Erythroblast (primary cell): ENCODE results near the gene FAM107A.

Experiments
- DNase-seq, 2 experiments: peaks; one replicate each; lab custom pipeline; 2025; lab: John Stamatoyannopoulos, UW
- GATA1 ChIP-seq: IDR thresholded peaks from 2 replicates; pipeline ENCODE4 v1.6.1; 2011; ENCODE audit warnings: low read depth, mild to moderate bottlenecking, control low read depth, low read length, moderate library complexity
- POLR2A ChIP-seq: IDR thresholded peaks from 2 replicates; pipeline ENCODE4 v1.6.1; 2011; ENCODE audit warnings: mild to moderate bottlenecking, low read length

The FAM107A gene

DNA sequence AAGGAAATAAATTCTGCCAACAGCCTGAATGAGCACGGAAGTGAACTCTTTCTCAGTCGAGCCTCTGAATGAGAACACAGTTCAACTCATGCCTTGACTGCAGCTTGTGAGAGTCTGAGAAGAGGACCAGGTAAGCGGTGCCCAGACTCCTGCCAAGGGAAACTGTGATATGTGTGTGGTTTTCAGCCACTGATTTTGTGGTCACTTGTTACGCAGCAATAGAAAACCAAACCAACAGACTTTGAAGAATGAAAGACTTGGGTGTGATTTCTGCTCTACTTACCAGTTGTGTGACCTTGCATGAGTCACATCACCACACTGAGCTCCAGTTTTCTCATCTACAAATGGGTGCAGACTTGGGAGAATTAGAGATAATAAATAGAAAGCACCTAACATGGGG is 30.6 kb upstream of the FAM107A start:
- no peak for TF ChIP-seq GATA1
- no peak for TF ChIP-seq POLR2A
- DNase-seq, result no peak

DNA sequence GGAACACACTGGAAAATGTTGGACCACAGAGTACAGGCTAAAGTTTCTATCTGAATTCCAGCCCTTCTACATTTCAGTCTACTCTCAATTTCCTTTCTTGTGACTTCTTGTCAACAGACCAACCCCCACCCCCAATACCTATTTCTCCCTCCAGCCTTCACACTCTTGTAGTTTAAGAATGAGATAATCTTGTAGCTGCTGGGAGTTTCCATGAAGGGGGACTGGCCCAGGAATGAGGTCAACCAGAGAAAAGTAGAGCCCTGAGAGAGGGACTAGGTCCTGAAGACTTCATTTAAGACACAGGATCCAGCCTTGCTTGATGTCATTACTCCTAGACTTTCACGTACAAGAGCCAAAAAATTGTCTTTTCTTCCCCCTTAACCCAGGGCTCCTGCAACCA is 29.5 kb upstream of the FAM107A start:
- TF ChIP-seq GATA1, result no peak
- TF ChIP-seq POLR2A, result no peak
- no peak for DNase-seq

DNA sequence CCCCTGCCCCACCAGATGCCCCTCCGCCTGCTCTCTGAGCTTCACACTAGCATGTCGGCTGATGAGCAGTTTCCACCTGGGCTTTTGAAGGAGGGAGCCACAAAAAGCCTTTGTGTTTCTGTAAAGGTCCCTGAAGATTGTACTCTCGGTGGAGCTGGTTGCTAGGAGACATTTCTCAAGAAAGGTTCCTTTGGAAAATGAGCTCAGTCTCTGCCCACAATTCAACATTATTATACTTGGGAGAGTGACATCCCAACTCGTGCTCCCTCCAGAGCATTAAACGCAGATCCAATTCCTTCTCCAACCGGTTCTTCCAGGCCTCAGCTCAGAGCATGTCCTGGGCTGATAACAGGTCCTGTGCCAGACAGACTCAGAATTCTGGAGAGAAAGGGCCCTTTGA is 26.8 kb upstream of the FAM107A start:
- no peak for DNase-seq
- TF ChIP-seq POLR2A (no peak), GATA1 (no peak)

- TF ChIP-seq GATA1 (no peak), POLR2A (no peak)
- no peak for DNase-seq
Observed at GRCh38 chr3:58603606-58604005, 26.4 kb upstream of the FAM107A start.

DNA sequence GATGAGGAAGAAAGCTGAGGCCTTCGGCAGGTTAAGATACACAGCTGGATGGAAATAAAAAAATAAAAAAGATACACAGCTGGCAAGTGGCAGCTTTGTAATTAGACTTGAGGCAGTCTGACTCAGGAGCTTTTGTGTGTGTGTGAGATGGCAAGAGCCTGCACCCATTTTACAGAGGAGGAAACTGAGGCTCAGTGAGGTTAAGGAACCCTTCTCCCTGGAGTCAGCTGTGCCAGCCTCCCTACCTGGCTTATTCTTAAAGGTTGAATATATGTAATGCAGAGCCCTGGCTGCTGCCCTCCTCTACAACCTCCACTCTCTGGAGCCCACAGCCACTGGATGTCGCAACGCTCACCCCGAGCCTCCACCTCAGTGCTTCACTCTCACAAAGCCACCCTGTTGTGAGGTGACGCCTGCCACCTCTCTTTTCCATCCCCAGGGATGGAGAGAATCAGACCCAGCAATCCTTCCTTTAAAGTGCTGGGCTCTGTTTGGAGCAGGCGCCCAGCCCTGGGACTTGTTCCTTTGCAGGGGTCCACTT is 20.6 kb upstream of the FAM107A start:
- no peak for DNase-seq
- TF ChIP-seq GATA1 (no peak), POLR2A (no peak)

- TF ChIP-seq GATA1 (no peak), POLR2A (no peak)
- no peak for DNase-seq
Observed at GRCh38 chr3:58596834-58597518, 19.8 kb upstream of the FAM107A start.

DNA sequence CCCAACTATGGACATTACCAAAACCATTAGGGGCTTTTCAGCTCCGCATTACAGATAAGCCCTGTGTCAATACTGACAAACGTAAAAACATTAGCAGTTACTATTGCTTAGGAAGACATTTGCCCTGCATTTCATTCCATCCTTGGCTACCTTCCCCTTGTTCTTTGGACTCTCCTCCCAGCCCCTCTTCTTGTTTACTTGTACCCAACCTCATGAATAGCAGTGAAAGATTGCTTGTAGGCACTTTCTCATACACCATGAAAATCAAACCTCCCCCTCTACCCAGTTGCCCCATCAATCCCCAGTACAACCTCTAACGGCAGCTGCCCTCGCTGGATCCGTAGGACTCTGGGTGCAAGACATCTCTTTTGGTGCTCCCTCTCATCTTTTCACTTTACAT is 16.9 kb upstream of the FAM107A start:
- no peak for DNase-seq
- TF ChIP-seq GATA1, result no peak
- TF ChIP-seq POLR2A, result no peak

- DNase-seq, result no peak
- no peak for TF ChIP-seq POLR2A
- no peak for TF ChIP-seq GATA1
Observed at GRCh38 chr3:58591517-58592510, 14.6 kb upstream of the FAM107A start.

- DNase-seq, result peak; percentile 12 to 13
- TF ChIP-seq POLR2A, result no peak
- no peak for TF ChIP-seq GATA1
Observed at GRCh38 chr3:58588030-58588614, 10.9 kb upstream of the FAM107A start.

GRCh38 chr3:58586776-58587192 is 9.6 kb upstream of the FAM107A start:
- TF ChIP-seq GATA1, result no peak
- TF ChIP-seq POLR2A, result no peak
- DNase-seq, result no peak

DNA sequence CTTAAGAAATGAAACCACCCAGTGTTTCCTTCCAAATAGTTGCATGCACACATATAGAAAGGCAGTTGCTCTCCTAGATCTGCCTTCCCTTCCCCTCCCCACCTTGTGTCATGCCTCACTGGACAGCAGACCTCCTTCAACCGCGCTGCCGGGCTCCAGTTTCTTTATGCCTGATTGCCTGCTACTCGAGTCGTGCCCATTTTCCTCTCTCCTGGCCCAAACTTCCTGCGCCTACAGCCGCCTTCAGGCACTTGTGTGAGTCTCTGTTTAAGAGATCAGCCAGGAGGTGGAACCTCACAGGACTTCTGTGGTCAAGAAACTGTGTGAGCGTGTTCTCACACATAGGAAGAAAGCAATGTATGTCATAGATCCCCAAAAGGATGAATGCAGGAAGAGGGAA is 8.8 kb upstream of the FAM107A start:
- no peak for TF ChIP-seq POLR2A
- no peak for TF ChIP-seq GATA1
- no peak for DNase-seq

DNA sequence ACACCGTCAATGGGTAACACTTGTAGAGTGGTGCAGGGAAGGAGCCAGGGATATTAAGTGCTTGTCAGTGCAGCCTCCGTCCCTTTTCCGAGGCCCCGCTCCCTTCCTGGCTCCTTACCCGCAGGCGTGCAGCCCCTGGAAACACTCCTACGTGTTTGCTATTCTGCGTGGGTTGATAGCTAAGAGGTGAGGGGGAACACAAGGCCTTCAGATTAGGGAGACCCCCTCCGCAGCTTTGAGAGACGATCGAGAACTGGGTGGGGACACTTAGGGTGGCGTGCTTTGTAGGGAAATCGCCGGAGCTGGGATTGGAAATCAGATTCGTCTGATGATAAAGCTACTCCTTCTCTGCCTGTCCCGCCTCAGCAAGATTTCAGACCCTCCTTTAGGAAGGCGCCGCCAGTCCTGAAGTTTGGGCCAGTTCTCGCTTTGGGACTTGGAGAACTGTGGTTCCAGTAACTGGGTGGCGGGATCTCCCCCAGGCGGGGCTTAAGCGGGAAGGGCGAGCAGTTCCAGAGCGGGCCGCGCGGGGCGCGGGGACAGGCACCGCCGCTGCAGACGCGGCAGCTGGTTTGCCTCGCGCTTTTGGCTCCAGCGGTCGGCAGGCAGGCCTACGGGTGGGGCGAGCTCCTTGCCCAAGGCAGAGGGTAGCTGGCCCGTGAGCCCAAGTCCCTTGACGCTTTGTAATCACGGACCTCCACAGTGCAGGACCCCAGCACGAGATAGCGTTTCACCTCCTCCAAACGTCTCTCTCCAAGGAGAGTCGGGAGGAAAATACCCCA is 8.0 kb upstream of the FAM107A start:
- peak; percentile 20 to 28 for DNase-seq

GRCh38 chr3:58584690-58585004 is 7.5 kb upstream of the FAM107A start:
- no peak for DNase-seq
- TF ChIP-seq POLR2A (no peak), GATA1 (no peak)

More for the DNA sequence above, 8.0 kb upstream of the FAM107A start:
- no peak for TF ChIP-seq GATA1
- TF ChIP-seq POLR2A, result no peak
